ENCODE data around the gene PNMA1. TPM values are rescaled to one million over a fixed set of nuclear protein-coding genes. Genes with fewer than 3 reads are reported as not detected.

Gene PNMA1
- total and polyA plus RNA-seq, 2 of the 13 experiments (the other 11 are each of a cell fraction or from before 2014, with no cell fraction given) = 7.0 to 8.3 TPM

DNA sequence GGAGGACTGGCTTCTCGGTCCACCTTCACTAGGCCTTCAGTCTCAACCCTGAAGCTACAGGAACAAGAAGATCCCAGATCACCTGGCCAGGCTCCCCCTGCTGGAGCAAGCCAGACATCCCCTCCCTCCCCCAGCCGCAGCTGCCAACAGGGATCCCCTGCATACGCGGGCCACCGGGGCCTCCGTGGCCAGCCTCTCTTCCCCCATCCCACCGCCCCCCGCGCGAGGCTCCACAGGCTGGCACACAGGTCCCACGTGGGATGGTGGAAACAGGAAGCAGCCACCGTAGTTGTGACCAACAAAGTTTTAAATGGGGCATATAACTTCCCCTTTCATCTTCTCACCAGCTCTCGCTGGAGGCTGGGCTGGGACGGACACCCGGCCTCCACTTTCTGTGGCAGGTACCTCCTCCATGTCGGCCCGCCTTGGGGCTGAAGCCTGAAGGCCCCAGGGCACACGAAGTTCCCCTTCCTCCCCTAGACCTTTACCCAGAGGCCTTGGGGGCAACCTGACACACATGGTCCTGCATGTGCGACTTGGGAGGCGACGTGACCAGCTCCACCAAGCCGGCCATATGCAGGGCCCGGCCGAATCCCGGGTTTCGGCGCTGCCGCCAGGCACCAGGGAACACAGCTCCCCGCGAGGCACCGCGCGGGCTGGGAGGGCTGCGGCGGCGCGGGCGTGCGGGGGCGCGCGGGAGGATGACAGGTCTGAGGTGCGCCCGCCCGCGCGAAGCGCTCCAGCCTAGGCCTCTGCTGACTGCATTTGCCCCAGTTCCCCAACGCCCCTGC is 44.4 kb upstream of the PNMA1 start (continued):
- TF ChIP-seq TAF1 (CRISPR knock-in tag; IDR thresholded peaks at IDR 0.05) (peak; percentile 12; the same call in 1 of the 2 replicates), IKZF5 (CRISPR knock-in tag; IDR thresholded peaks at IDR 0.05) (0 out of 2 replicates have a peak, but pooled peaks have one; percentile 31), ZBTB1 (CRISPR knock-in tag; IDR thresholded peaks at IDR 0.05; ENCODE audit: borderline replicate concordance) (no peak), THAP11 (CRISPR knock-in tag; IDR thresholded peaks at IDR 0.05) (0 out of 2 replicates have a peak, but pooled peaks have one; percentile 19), PCBP1 (IDR thresholded peaks at IDR 0.05; ENCODE audit: borderline replicate concordance, low read depth, low read length) (0 out of 2 replicates have a peak, but pooled peaks have one; percentile 47), AGO2 (optimal IDR thresholded peaks at IDR 0.05; ENCODE audit: low read depth, low read length) (peak; percentile 79), ZNF232 (CRISPR knock-in tag; IDR thresholded peaks at IDR 0.05; ENCODE audit: borderline replicate concordance) (0 out of 2 replicates have a peak, but pooled peaks have one; percentile 39), SIX4 (CRISPR knock-in tag; IDR thresholded peaks at IDR 0.05) (no peak), ZFP82 (CRISPR knock-in tag; IDR thresholded peaks at IDR 0.05; ENCODE audit: borderline replicate concordance) (no peak), KDM2A (CRISPR knock-in tag; IDR thresholded peaks at IDR 0.05; ENCODE audit: borderline replicate concordance, low read depth) (peak; percentile 46; the same call in 1 of the 2 replicates), KMT2B (CRISPR knock-in tag; IDR thresholded peaks at IDR 0.05) (no peak), CREBL2 (CRISPR knock-in tag; IDR thresholded peaks at IDR 0.05; ENCODE audit: borderline replicate concordance) (no peak), ZNF891 (CRISPR knock-in tag; IDR thresholded peaks at IDR 0.05) (0 out of 2 replicates have a peak, but pooled peaks have one; percentile 30), PITX1 (CRISPR knock-in tag; IDR thresholded peaks at IDR 0.05) (peak; percentile 43; the same call in 1 of the 2 replicates), JUN (CRISPR knock-in tag; IDR thresholded peaks at IDR 0.05) (no peak), ZNF264 (CRISPR knock-in tag; IDR thresholded peaks at IDR 0.05) (0 out of 2 replicates have a peak, but pooled peaks have one; percentile 17), CBFB (CRISPR knock-in tag; IDR thresholded peaks at IDR 0.05) (no peak), ZNF432 (CRISPR knock-in tag; IDR thresholded peaks at IDR 0.05; ENCODE audit: borderline replicate concordance) (no peak), TP53 (CRISPR knock-in tag; conservative IDR thresholded peaks at IDR 0.05) (no peak), SNAPC2 (CRISPR knock-in tag; IDR thresholded peaks at IDR 0.05) (0 out of 2 replicates have a peak, but pooled peaks have one; percentile 20), DNMT3B (CRISPR knock-in tag; conservative IDR thresholded peaks at IDR 0.05) (no peak), NCOA5 (CRISPR knock-in tag; IDR thresholded peaks at IDR 0.05) (no peak), ELF3 (CRISPR knock-in tag; IDR thresholded peaks at IDR 0.05) (no peak), KDM5B (CRISPR knock-in tag; IDR thresholded peaks at IDR 0.05; ENCODE audit: borderline replicate concordance) (no peak; the same call in 1 of the 2 replicates), ZNF788 (CRISPR knock-in tag; IDR thresholded peaks at IDR 0.05; ENCODE audit: borderline replicate concordance) (peak; percentile 52; the same call in 1 of the 2 replicates), HINFP (CRISPR knock-in tag; IDR thresholded peaks at IDR 0.05; ENCODE audit: low read depth) (no peak)
- TF ChIP-seq, protein P1, sequence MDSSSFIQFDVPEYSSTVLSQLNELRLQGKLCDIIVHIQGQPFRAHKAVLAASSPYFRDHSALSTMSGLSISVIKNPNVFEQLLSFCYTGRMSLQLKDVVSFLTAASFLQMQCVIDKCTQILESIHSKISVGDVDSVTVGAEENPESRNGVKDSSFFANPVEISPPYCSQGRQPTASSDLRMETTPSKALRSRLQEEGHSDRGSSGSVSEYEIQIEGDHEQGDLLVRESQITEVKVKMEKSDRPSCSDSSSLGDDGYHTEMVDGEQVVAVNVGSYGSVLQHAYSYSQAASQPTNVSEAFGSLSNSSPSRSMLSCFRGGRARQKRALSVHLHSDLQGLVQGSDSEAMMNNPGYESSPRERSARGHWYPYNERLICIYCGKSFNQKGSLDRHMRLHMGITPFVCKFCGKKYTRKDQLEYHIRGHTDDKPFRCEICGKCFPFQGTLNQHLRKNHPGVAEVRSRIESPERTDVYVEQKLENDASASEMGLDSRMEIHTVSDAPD (CRISPR knock-in tag; IDR thresholded peaks at IDR 0.05) = no peak

All from HepG2 (cell line).